ENCODE results near the gene RTN4RL1.

RTN4RL1 gene

GRCh38 chr17:2002767-2003329 lies 22.3 kb downstream of the RTN4RL1 start:
- CTCF ChIA-PET, result no interaction called here
- H3K4me1 Mint-ChIP-seq, result peaks cover 2% of the 10 kb centered on the region
- no peak overlapping the region for H3K27ac Mint-ChIP-seq
- peaks cover 41% of the 10 kb centered on the region for H3K27me3 Mint-ChIP-seq
- H3K4me3 Mint-ChIP-seq, result no peak overlapping the region
- DNase-seq, result no peak
- H3K9me3 Mint-ChIP-seq, result no peaks in the 10 kb centered on the region
- no peaks in the 10 kb centered on the region for H3K36me3 Mint-ChIP-seq

GRCh38 chr17:1999557-2000251 lies 25.4 kb downstream of the RTN4RL1 start:
- CTCF ChIA-PET, result no interaction called here
- Mint-ChIP-seq H3K36me3 (no peaks in the 10 kb centered on the region), H3K27ac (no peak overlapping the region), H3K27me3 (peaks cover 71% of the 10 kb centered on the region), H3K4me3 (no peak overlapping the region), H3K9me3 (no peaks in the 10 kb centered on the region), H3K4me1 (peaks cover 2% of the 10 kb centered on the region)
- DNase-seq, result no peak

GRCh38 chr17:1997927-1998742 lies 27.0 kb downstream of the RTN4RL1 start:
- DNase-seq, result peak; percentile 53
- Mint-ChIP-seq H3K4me3 (no peak overlapping the region), H3K36me3 (no peaks in the 10 kb centered on the region), H3K9me3 (no peaks in the 10 kb centered on the region), H3K4me1 (peaks cover 2% of the 10 kb centered on the region), H3K27me3 (peaks cover 74% of the 10 kb centered on the region), H3K27ac (no peak overlapping the region)
- CTCF ChIA-PET, result no interaction called here

- Mint-ChIP-seq H3K36me3 (no peaks in the 10 kb centered on the region), H3K4me1 (peaks cover 2% of the 10 kb centered on the region), H3K27ac (no peak overlapping the region), H3K9me3 (no peaks in the 10 kb centered on the region), H3K4me3 (no peak overlapping the region), H3K27me3 (peaks cover 76% of the 10 kb centered on the region)
- CTCF ChIA-PET, result no interaction called here
- no peak for DNase-seq
Measured at GRCh38 chr17:1997289-1997926, 27.7 kb downstream of the RTN4RL1 start.

- no peaks in the 10 kb centered on the region for H3K36me3 Mint-ChIP-seq
- H3K9me3 Mint-ChIP-seq, result no peaks in the 10 kb centered on the region
- CTCF ChIA-PET, result no interaction called here
- H3K27ac Mint-ChIP-seq, result no peak overlapping the region
- no peak overlapping the region for H3K4me3 Mint-ChIP-seq
- peaks cover 77% of the 10 kb centered on the region for H3K27me3 Mint-ChIP-seq
- peaks cover 2% of the 10 kb centered on the region for H3K4me1 Mint-ChIP-seq
- DNase-seq, result no peak
Measured at GRCh38 chr17:1996800-1997288, 28.3 kb downstream of the RTN4RL1 start.

GRCh38 chr17:1995907-1996799 lies 29.0 kb downstream of the RTN4RL1 start:
- Mint-ChIP-seq H3K27me3 (peaks cover 80% of the 10 kb centered on the region), H3K36me3 (no peaks in the 10 kb centered on the region), H3K27ac (no peak overlapping the region), H3K4me3 (no peak overlapping the region), H3K9me3 (no peaks in the 10 kb centered on the region), H3K4me1 (peaks cover 2% of the 10 kb centered on the region)
- no peak for DNase-seq
- CTCF ChIA-PET, result no interaction called here

GRCh38 chr17:1995321-1995892 lies 29.7 kb downstream of the RTN4RL1 start:
- Mint-ChIP-seq H3K27ac (no peak overlapping the region), H3K27me3 (peaks cover 80% of the 10 kb centered on the region), H3K4me1 (peaks cover 2% of the 10 kb centered on the region), H3K9me3 (no peaks in the 10 kb centered on the region), H3K4me3 (no peak overlapping the region), H3K36me3 (no peaks in the 10 kb centered on the region)
- CTCF ChIA-PET, result no interaction called here
- no peak for DNase-seq

GRCh38 chr17:1994707-1995106 lies 30.4 kb downstream of the RTN4RL1 start:
- no peak overlapping the region for H3K27ac Mint-ChIP-seq
- H3K4me3 Mint-ChIP-seq, result no peak overlapping the region
- DNase-seq, result no peak
- peaks cover 2% of the 10 kb centered on the region for H3K4me1 Mint-ChIP-seq
- CTCF ChIA-PET, result no interaction called here
- no peaks in the 10 kb centered on the region for H3K36me3 Mint-ChIP-seq
- no peaks in the 10 kb centered on the region for H3K9me3 Mint-ChIP-seq
- H3K27me3 Mint-ChIP-seq, result peaks cover 77% of the 10 kb centered on the region

- CTCF ChIA-PET, result no interaction called here
- Mint-ChIP-seq H3K27me3 (peaks cover 70% of the 10 kb centered on the region), H3K9me3 (no peaks in the 10 kb centered on the region), H3K4me1 (no peaks in the 10 kb centered on the region), H3K36me3 (no peaks in the 10 kb centered on the region), H3K4me3 (no peak overlapping the region), H3K27ac (no peak overlapping the region)
- no peak for DNase-seq
Measured at GRCh38 chr17:1992541-1992940, 32.6 kb downstream of the RTN4RL1 start.

- Mint-ChIP-seq H3K4me1 (no peaks in the 10 kb centered on the region), H3K4me3 (no peak overlapping the region), H3K27me3 (peaks cover 54% of the 10 kb centered on the region), H3K27ac (no peak overlapping the region), H3K36me3 (no peaks in the 10 kb centered on the region), H3K9me3 (no peaks in the 10 kb centered on the region)
- CTCF ChIA-PET, result no interaction called here
- no peak for DNase-seq
Measured at GRCh38 chr17:1989135-1989534, 36.0 kb downstream of the RTN4RL1 start.

GRCh38 chr17:1986783-1987451 lies 38.2 kb downstream of the RTN4RL1 start:
- no peaks in the 10 kb centered on the region for H3K9me3 Mint-ChIP-seq
- H3K27me3 Mint-ChIP-seq, result peaks cover 67% of the 10 kb centered on the region
- CTCF ChIA-PET, result no interaction called here

GRCh38 chr17:1985686-1986085 lies 39.4 kb downstream of the RTN4RL1 start:
- Mint-ChIP-seq H3K27me3 (peaks cover 65% of the 10 kb centered on the region), H3K36me3 (no peaks in the 10 kb centered on the region), H3K9me3 (no peaks in the 10 kb centered on the region), H3K4me1 (no peaks in the 10 kb centered on the region), H3K4me3 (no peak overlapping the region), H3K27ac (no peak overlapping the region)
- CTCF ChIA-PET, result no interaction called here
- no peak for DNase-seq

More at GRCh38 chr17:1986783-1987451, 38.2 kb downstream of the RTN4RL1 start:
- Mint-ChIP-seq H3K4me3 (no peak overlapping the region), H3K4me1 (no peaks in the 10 kb centered on the region), H3K27ac (no peak overlapping the region), H3K36me3 (no peaks in the 10 kb centered on the region)
- DNase-seq, result no peak

GRCh38 chr17:1985093-1985492 lies 40.0 kb downstream of the RTN4RL1 start:
- no peaks in the 10 kb centered on the region for H3K36me3 Mint-ChIP-seq
- no peak for DNase-seq
- H3K9me3 Mint-ChIP-seq, result no peaks in the 10 kb centered on the region
- CTCF ChIA-PET, result no interaction called here
- no peaks in the 10 kb centered on the region for H3K4me1 Mint-ChIP-seq
- peaks cover 63% of the 10 kb centered on the region for H3K27me3 Mint-ChIP-seq
- no peak overlapping the region for H3K27ac Mint-ChIP-seq
- no peak overlapping the region for H3K4me3 Mint-ChIP-seq

All from activated naive CD4-positive, alpha-beta T cell treated with anti-CD3 and anti-CD28 coated beads, Interleukin-2, amount 10 ng/mL, durations not matched to agents 7 days and 5 days (primary cell).